IMR-90 (cell line): Measurements from ENCODE around the gene WNT11. TPM values are rescaled to one million over a fixed set of nuclear protein-coding genes. Genes with fewer than 3 reads are reported as not detected.

Source experiments
- ATAC-seq: fragments of 200-7000 bp; cut with Tn5 transposase; 2 replicates; pipeline ENCODE4 v1.9.1; 2020; ENCODE audit warnings: low read depth, mild to moderate bottlenecking, moderate library complexity
- BruUV-seq: library from RNA; stranded (reverse); fragments of 400-500 nt; replicated peaks from 2 replicates; lab custom pipeline; 2021; lab: Mats Ljungman, UMichigan
- CTCF ChIA-PET: fragments of 300-600 bp; formaldehyde crosslinking; extraction: SDS; loops from one replicate; lab custom pipeline; 2021; ENCODE audit warnings: antibody characterized with exemption; lab: Yijun Ruan, JAX
- POLR2A ChIA-PET: fragments of 300-600 bp; sonication (Branson Sonifier 250); formaldehyde crosslinking; loops from one replicate; lab custom pipeline; 2022; ENCODE audit warnings: antibody characterized with exemption; ENCODE audit not compliant: unreplicated experiment; lab: Charles Lee
- DNase-seq: peaks from one replicate; pipeline ENCODE4 v3.0.0; 2013
- H2AFZ ChIP-seq: replicated peaks from 2 replicates; pipeline ENCODE3; 2013; ENCODE audit warnings: low read length, mild to moderate bottlenecking; ENCODE audit not compliant: poor library complexity
- H2AK5ac ChIP-seq: 2 replicates; pipeline ENCODE4 v1.6.1; 2013; ENCODE audit warnings: low read depth, low read length, inconsistent platforms
- H2AK9ac ChIP-seq: replicated peaks from 2 replicates; pipeline ENCODE3; 2013; ENCODE audit warnings: mild to moderate bottlenecking, low read depth, low read length, moderate library complexity; ENCODE audit not compliant: poor library complexity
- H2BK120ac ChIP-seq: 2 replicates; pipeline ENCODE4 v1.6.1; 2013; ENCODE audit warnings: low read depth, low read length, inconsistent platforms
- H2BK15ac ChIP-seq: 3 replicates; pipeline ENCODE4 v1.6.1; 2013; ENCODE audit warnings: low read depth, low read length, inconsistent platforms
- H2BK20ac ChIP-seq: 2 replicates; pipeline ENCODE4 v1.6.1; 2013; ENCODE audit warnings: low read depth, mild to moderate bottlenecking, inconsistent platforms, low read length, moderate library complexity
- H2BK5ac ChIP-seq: 2 replicates; pipeline ENCODE4 v1.6.1; 2013; ENCODE audit warnings: mild to moderate bottlenecking, low read depth, low read length, inconsistent platforms; ENCODE audit not compliant: poor library complexity, severe bottlenecking
- H3K14ac ChIP-seq: replicated peaks from 2 replicates; pipeline ENCODE4 v1.6.1; 2013; ENCODE audit warnings: low read depth, low read length, inconsistent platforms
- H3K18ac ChIP-seq: 2 replicates; pipeline ENCODE4 v1.6.1; 2013; ENCODE audit warnings: low read depth, low read length, control low read depth
- H3K23ac ChIP-seq: 2 replicates; pipeline ENCODE4 v1.6.1; 2013; ENCODE audit warnings: low read depth, low read length, inconsistent platforms
- H3K27ac ChIP-seq: 2 replicates; pipeline ENCODE4 v1.5.1; 2013; ENCODE audit warnings: mild to moderate bottlenecking, control low read depth, low read length; ENCODE audit not compliant: insufficient read depth
- H3K27me3 ChIP-seq: 2 replicates; pipeline ENCODE4 v1.6.1; 2013; ENCODE audit warnings: low read length; ENCODE audit not compliant: control insufficient read depth, insufficient read depth
- H3K36me3 ChIP-seq: 2 replicates; pipeline ENCODE4 v1.6.1; 2013; ENCODE audit warnings: low read length, mixed read lengths; ENCODE audit not compliant: control insufficient read depth, insufficient read depth
- H3K4ac ChIP-seq: 2 replicates; pipeline ENCODE4 v1.6.1; 2013; ENCODE audit warnings: low read depth, low read length, inconsistent platforms
- H3K4me1 ChIP-seq: 2 replicates; pipeline ENCODE4 v1.6.1; 2013; ENCODE audit warnings: low read length, mixed read lengths; ENCODE audit not compliant: control insufficient read depth, insufficient read depth
- H3K4me2 ChIP-seq: 2 replicates; pipeline ENCODE4 v1.6.1; 2013; ENCODE audit warnings: low read depth, mild to moderate bottlenecking, control low read depth, low read length, moderate library complexity
- H3K4me3 ChIP-seq: 2 replicates; pipeline ENCODE4 v1.5.1; 2013; ENCODE audit warnings: low read depth, mild to moderate bottlenecking, control low read depth, low read length, moderate library complexity; ENCODE audit not compliant: insufficient read depth
- H3K56ac ChIP-seq: 2 replicates; pipeline ENCODE4 v1.6.1; 2013; ENCODE audit warnings: low read length, inconsistent platforms; ENCODE audit not compliant: insufficient read depth; ENCODE audit errors: extremely low read depth
- H3K79me1 ChIP-seq, 2 experiments: 2 replicates each; pipeline ENCODE4 v1.6.1; 2013; ENCODE audit warnings: low read length in 2 of 2, inconsistent platforms in 1 of 2, low read depth in 1 of 2
- H3K9ac ChIP-seq: 2 replicates; pipeline ENCODE4 v1.6.1; 2013; ENCODE audit warnings: low read depth, low read length, control low read depth
- H3K9me1 ChIP-seq: 2 replicates; pipeline ENCODE4 v1.6.1; 2013; ENCODE audit warnings: low read length, inconsistent platforms; ENCODE audit not compliant: insufficient read depth
- H3K9me3 ChIP-seq: 2 replicates; pipeline ENCODE4 v1.6.1; 2013; ENCODE audit warnings: low read length; ENCODE audit not compliant: control insufficient read depth, insufficient read depth
- H4K20me1 ChIP-seq: 2 replicates; pipeline ENCODE4 v1.6.1; 2013; ENCODE audit warnings: low read length, inconsistent platforms; ENCODE audit not compliant: insufficient read depth
- H4K5ac ChIP-seq: 2 replicates; pipeline ENCODE4 v1.6.1; 2013; ENCODE audit warnings: mild to moderate bottlenecking, low read depth, low read length, control low read depth
- H4K8ac ChIP-seq, 2 experiments: 2 replicates each; pipeline ENCODE4 v1.6.1; 2013; ENCODE audit warnings: low read depth in 2 of 2, low read length in 2 of 2, control low read depth in 1 of 2, inconsistent platforms in 1 of 2
- H4K91ac ChIP-seq: 2 replicates; pipeline ENCODE4 v1.6.1; 2013; ENCODE audit warnings: low read depth, low read length, inconsistent platforms; ENCODE audit not compliant: insufficient read depth
- BHLHE40 ChIP-seq: fragments of 150-350 bp; IDR thresholded peaks from 2 replicates; pipeline ENCODE4 v1.6.1; 2016; ENCODE audit warnings: mild to moderate bottlenecking, low read depth, low read length
- CEBPB ChIP-seq: IDR thresholded peaks from 2 replicates; pipeline ENCODE4 v1.6.1; 2012; ENCODE audit warnings: low read depth, low read length, improper control_type of control experiment
- CHD1 ChIP-seq: IDR thresholded peaks from 2 replicates; pipeline ENCODE4 v1.6.1; 2012; ENCODE audit warnings: low read depth, low read length, improper control_type of control experiment
- ELK1 ChIP-seq: fragments of 150-350 bp; IDR thresholded peaks from 2 replicates; pipeline ENCODE4 v1.6.1; 2016; ENCODE audit warnings: low read depth, mild to moderate bottlenecking, low read length, moderate library complexity, borderline replicate concordance
- MAFK ChIP-seq: IDR thresholded peaks from 2 replicates; pipeline ENCODE4 v1.6.1; 2012; ENCODE audit warnings: low read depth, low read length, improper control_type of control experiment
- MAZ ChIP-seq: IDR thresholded peaks from 2 replicates; pipeline ENCODE4 v1.6.1; 2012; ENCODE audit warnings: low read depth, mild to moderate bottlenecking, low read length, improper control_type of control experiment, moderate library complexity, borderline replicate concordance
- MXI1 ChIP-seq: IDR thresholded peaks from 2 replicates; pipeline ENCODE4 v1.6.1; 2012; ENCODE audit warnings: low read depth, mild to moderate bottlenecking, low read length, moderate library complexity, borderline replicate concordance
- NFE2L2 ChIP-seq: fragments of 150-350 bp; IDR thresholded peaks from 2 replicates; pipeline ENCODE4 v1.6.1; 2016; ENCODE audit warnings: low read depth, mild to moderate bottlenecking, low read length
- RAD21 ChIP-seq: IDR thresholded peaks from 2 replicates; pipeline ENCODE4 v1.6.1; 2012; ENCODE audit warnings: low read length, improper control_type of control experiment
- RCOR1 ChIP-seq: IDR thresholded peaks from 2 replicates; pipeline ENCODE4 v1.6.1; 2012; ENCODE audit warnings: mild to moderate bottlenecking, low read length, improper control_type of control experiment; ENCODE audit not compliant: insufficient replicate concordance
- RFX5 ChIP-seq: IDR thresholded peaks from 2 replicates; pipeline ENCODE4 v1.8.0; 2012; ENCODE audit warnings: low read depth, mild to moderate bottlenecking, low read length, moderate library complexity
- SMC3 ChIP-seq: fragments of 150-350 bp; IDR thresholded peaks from 2 replicates; pipeline ENCODE4 v1.6.1; 2016; ENCODE audit warnings: low read depth, mild to moderate bottlenecking, antibody characterized with exemption, low read length, moderate library complexity
- USF2 ChIP-seq: fragments of 150-350 bp; IDR thresholded peaks from 2 replicates; pipeline ENCODE4 v1.6.1; 2017; ENCODE audit warnings: mild to moderate bottlenecking, antibody characterized with exemption, low read length, low read depth
- WGBS, 2 experiments: methylation state at CpG; one replicate each; pipeline versions ENCODE4 v1.1.5 to v1.1.7; 2013; ENCODE audit warnings: missing lambda C conversion rate in 2 of 2; ENCODE audit not compliant: insufficient read length in 1 of 2; ENCODE audit errors: extremely low coverage in 2 of 2; 5-methylcytosine and 5-hydroxymethylcytosine counted together
- dilution Hi-C: fragments of 300-500 bp; cut with HindIII; formaldehyde crosslinking; loops from one replicate; pipeline ENCODE4 v1.14.3; 2018; ENCODE audit warnings: low sequenced_read_pairs; ENCODE audit not compliant: unreplicated experiment
- in situ Hi-C: fragments of 300-500 bp; cut with MboI; formaldehyde crosslinking; loops from 3 replicates; pipeline ENCODE4 v1.14.3; 2019; ENCODE audit warnings: low sequenced_read_pairs, inconsistent platforms, mixed read lengths
- intact Hi-C: fragments of 100-400 bp; cut with micrococcal nuclease; formaldehyde crosslinking; loops from 2 replicates; pipeline ENCODE4 v1.10.0; 2022
- polyA plus RNA-seq, 3 experiments: library from polyadenylated mRNA; depleted of rRNA; stranded (reverse); fragments of >200 nt; gene quantifications; 2 replicates each; pipeline ENCODE4 v1.2.3, GENCODE V29; 2012; ENCODE audit warnings: low replicate concordance in 1 of 3
- total RNA-seq: library from RNA; depleted of rRNA; stranded (reverse); fragments of >200 nt; gene quantifications from 2 replicates; pipeline ENCODE4 v1.2.3, GENCODE V29; 2012
- TF ChIP-seq, protein P1 (sequence below): conservative IDR thresholded peaks from 2 replicates; pipeline ENCODE4 v1.5.1; 2012; ENCODE audit warnings: mild to moderate bottlenecking, low read depth, low read length, improper control_type of control experiment

The WNT11 gene
- total and polyA plus RNA-seq, 2 of the 4 experiments (the other 2 are of a cell fraction) = 0.10 TPM; not detected in 1

DNA sequence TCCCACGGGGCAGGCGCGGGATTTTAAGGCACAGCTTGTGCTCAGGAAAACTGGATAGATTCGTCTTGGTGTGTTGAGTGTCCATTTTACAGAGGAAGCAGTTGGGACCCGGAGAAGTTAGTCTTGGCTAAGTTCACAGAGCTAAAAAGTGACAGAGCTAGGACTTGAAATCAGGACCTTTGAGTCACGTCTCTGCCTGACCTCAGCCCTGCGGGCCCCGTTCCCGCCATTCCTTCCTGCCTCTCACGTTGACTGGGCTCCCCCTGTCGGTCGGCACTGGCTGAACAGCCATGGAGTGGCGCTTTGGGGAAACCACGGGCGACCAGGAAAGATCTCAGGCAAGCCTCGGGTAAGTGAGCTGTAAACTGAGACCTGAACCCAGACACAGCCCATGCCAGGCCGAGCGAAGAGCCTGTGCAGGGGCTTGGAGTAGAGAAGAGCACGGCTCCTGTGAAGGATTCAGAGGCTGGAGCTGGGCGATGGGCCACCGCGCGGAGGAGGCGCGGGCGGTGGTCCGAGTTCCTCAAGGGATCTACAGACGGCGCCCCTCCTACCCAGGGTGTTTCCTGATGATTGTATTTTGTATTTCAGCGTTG is 54.1 kb downstream of the WNT11 start:
- Histone ChIP-seq H3K14ac (0 out of 2 replicates have a peak overlapping the region, but pooled peaks have one; percentile 48), H3K4me1 (no peaks in the 10 kb centered on the region), H3K23ac (no peak overlapping the region), H2BK15ac (no peak overlapping the region), H3K56ac (no peak overlapping the region), H2AK9ac (peak overlapping the region; percentile 74), H3K27me3 (peaks cover 10% of the 10 kb centered on the region; the same call in 1 of the 2 replicates), H3K27ac (no peak overlapping the region), H4K91ac (no peak overlapping the region), H2AK5ac (no peak overlapping the region; the same call in 1 of the 2 replicates), H3K4me3 (no peak overlapping the region), H3K18ac (no peak overlapping the region), H3K9me1 (peaks cover 6% of the 10 kb centered on the region; the same call in 1 of the 2 replicates), H2AFZ (peak overlapping the region; percentile 93), H4K8ac (no peak overlapping the region), H2BK20ac (peak overlapping the region; percentile 39), H3K36me3 (no peaks in the 10 kb centered on the region), H2BK120ac (peak overlapping the region; percentile 65; the same call in 1 of the 2 replicates), H3K79me1 (no peaks in the 10 kb centered on the region), H3K9ac (no peak overlapping the region), H3K4ac (no peak overlapping the region), H3K9me3 (no peaks in the 10 kb centered on the region), H2BK5ac (no peak overlapping the region), H3K4me2 (peak overlapping the region; percentile 71; the same call in 1 of the 2 replicates), H4K20me1 (no peaks in the 10 kb centered on the region), H4K5ac (no peak overlapping the region)
- POLR2A ChIA-PET = no interaction called here
- BruUV-seq = no TSS peak
- 46% methylated on average over 3 of the region's 30 CpGs; no CpG with 5 or more reads in 1 of the 2 experiments for WGBS, 2 experiments
- ATAC-seq = peak; percentile 91
- peak; percentile 65 for DNase-seq
- dilution Hi-C loops = no loop called here
- intact Hi-C loops = loop anchor here (1.0 to 5.0 kb wide), 3 partner anchors 165 to 350 kb away; no protein-coding TSS in a partner anchor
- CTCF ChIA-PET = interaction anchor here (0.6 to 1.7 kb wide), 16 partner anchors 8 to 612 kb away, joined by 3 to 23 read pairs (median 5); no protein-coding TSS in a partner anchor
- in situ Hi-C loops = loop anchor here (5.0 kb wide), 1 partner anchor 260 kb away; no protein-coding TSS in a partner anchor
- TF ChIP-seq RAD21 = peak; percentile 94
- TF ChIP-seq CHD1 = no peak
- TF ChIP-seq ELK1 = no peak
- no peak for TF ChIP-seq RFX5
- TF ChIP-seq SMC3 = peak; percentile 99
- TF ChIP-seq RCOR1 = no peak
- no peak for TF ChIP-seq USF2
- peak; percentile 15; the same call in 1 of the 2 replicates for TF ChIP-seq BHLHE40
- no peak for TF ChIP-seq NFE2L2
- TF ChIP-seq CEBPB = no peak
- no peak for TF ChIP-seq MAZ
- TF ChIP-seq, protein P1, sequence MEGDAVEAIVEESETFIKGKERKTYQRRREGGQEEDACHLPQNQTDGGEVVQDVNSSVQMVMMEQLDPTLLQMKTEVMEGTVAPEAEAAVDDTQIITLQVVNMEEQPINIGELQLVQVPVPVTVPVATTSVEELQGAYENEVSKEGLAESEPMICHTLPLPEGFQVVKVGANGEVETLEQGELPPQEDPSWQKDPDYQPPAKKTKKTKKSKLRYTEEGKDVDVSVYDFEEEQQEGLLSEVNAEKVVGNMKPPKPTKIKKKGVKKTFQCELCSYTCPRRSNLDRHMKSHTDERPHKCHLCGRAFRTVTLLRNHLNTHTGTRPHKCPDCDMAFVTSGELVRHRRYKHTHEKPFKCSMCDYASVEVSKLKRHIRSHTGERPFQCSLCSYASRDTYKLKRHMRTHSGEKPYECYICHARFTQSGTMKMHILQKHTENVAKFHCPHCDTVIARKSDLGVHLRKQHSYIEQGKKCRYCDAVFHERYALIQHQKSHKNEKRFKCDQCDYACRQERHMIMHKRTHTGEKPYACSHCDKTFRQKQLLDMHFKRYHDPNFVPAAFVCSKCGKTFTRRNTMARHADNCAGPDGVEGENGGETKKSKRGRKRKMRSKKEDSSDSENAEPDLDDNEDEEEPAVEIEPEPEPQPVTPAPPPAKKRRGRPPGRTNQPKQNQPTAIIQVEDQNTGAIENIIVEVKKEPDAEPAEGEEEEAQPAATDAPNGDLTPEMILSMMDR = peak; percentile 95
- no peak for TF ChIP-seq MXI1
- no peak for TF ChIP-seq MAFK
